HEK293 (cell line): Measurements from ENCODE around the gene PPP4C.
A peak's percentile ranks its signal among the peaks of the same experiment; 100 is the strongest.

Source experiments
- CTCF ChIA-PET: fragments of 350-600 bp; formaldehyde crosslinking; extraction: SDS; loops from one replicate; lab custom pipeline; 2021; ENCODE audit warnings: antibody characterized with exemption; lab: Yijun Ruan, JAX
- POLR2A ChIA-PET: fragments of 300-600 bp; formaldehyde crosslinking; extraction: SDS; loops from one replicate; lab custom pipeline; 2020; ENCODE audit warnings: antibody characterized with exemption, inconsistent platforms; lab: Yijun Ruan, JAX
- H3K27ac ChIP-seq: fragments of 200-500 bp; sonication (Bioruptor generic); 2 replicates; pipeline ENCODE4 v1.5.1; 2014; ENCODE audit warnings: low read depth, low read length, control low read depth, inconsistent platforms; ENCODE audit errors: extremely low read depth
- H3K36me3 ChIP-seq, 2 experiments: fragments of 200-500 bp in 1 of 2; sonication (Bioruptor generic) in 1 of 2; 1 replicate in 1 of 2; 2 replicates in 1 of 2; pipeline ENCODE4 v1.5.1; 2014 to 2017; ENCODE audit warnings: inconsistent platforms in 2 of 2, low read length in 2 of 2; ENCODE audit not compliant: control insufficient read depth in 2 of 2, insufficient read depth in 1 of 2
- H3K4me1 ChIP-seq: fragments of 200-500 bp; sonication (Bioruptor generic); 2 replicates; pipeline ENCODE4 v1.5.1; 2014; ENCODE audit warnings: mild to moderate bottlenecking, low read length, inconsistent platforms; ENCODE audit not compliant: control insufficient read depth, insufficient read depth
- H3K4me3 ChIP-seq: 2 replicates; pipeline ENCODE4 v1.5.1; 2011; ENCODE audit warnings: low read depth, mild to moderate bottlenecking, control low read depth, low read length, moderate library complexity
- H3K9me3 ChIP-seq: fragments of 200-500 bp; sonication (Bioruptor generic); 2 replicates; pipeline ENCODE4 v1.5.1; 2014; ENCODE audit warnings: low read depth, low read length, inconsistent platforms; ENCODE audit not compliant: control insufficient read depth, insufficient read depth
- HOXC10 ChIP-seq: sonication (generic); formaldehyde crosslinking; IDR thresholded peaks from 2 replicates; pipeline ENCODE4 v1.8.1; 2023; ENCODE audit warnings: mild to moderate bottlenecking, missing genetic modification reagents
- IKZF3 ChIP-seq: fragments of 450-650 bp; IDR thresholded peaks from 2 replicates; pipeline ENCODE4 v1.5.0; 2018; ENCODE audit warnings: missing biosample characterization, mild to moderate bottlenecking, missing genetic modification characterization, moderate library complexity
- MEIS1 ChIP-seq: sonication (generic); formaldehyde crosslinking; IDR thresholded peaks from 2 replicates; pipeline ENCODE4 v1.8.1; 2022; ENCODE audit warnings: missing genetic modification reagents, mild to moderate bottlenecking, borderline replicate concordance
- OSR2 ChIP-seq: fragments of 450-650 bp; formaldehyde crosslinking; IDR thresholded peaks from 2 replicates; pipeline ENCODE4 v1.5.1; 2016; ENCODE audit warnings: missing biosample characterization, missing genetic modification characterization
- YY1 ChIP-seq: fragments of 450-650 bp; formaldehyde crosslinking; IDR thresholded peaks from 2 replicates; pipeline ENCODE4 v1.5.1; 2018; ENCODE audit warnings: missing biosample characterization, missing genetic modification characterization
- ZBTB7A ChIP-seq: fragments of 450-650 bp; formaldehyde crosslinking; IDR thresholded peaks from 2 replicates; pipeline ENCODE4 v1.5.1; 2016; ENCODE audit warnings: low read depth, missing biosample characterization, missing genetic modification characterization
- ZEB2 ChIP-seq: fragments of 450-650 bp; formaldehyde crosslinking; IDR thresholded peaks from 2 replicates; pipeline ENCODE4 v1.5.1; 2016; ENCODE audit warnings: missing biosample characterization, missing genetic modification characterization
- ZFHX2 ChIP-seq: fragments of 450-650 bp; formaldehyde crosslinking; conservative IDR thresholded peaks from 2 replicates; pipeline ENCODE4 v1.5.1; 2016; ENCODE audit warnings: missing biosample characterization, missing genetic modification characterization
- ZFP3 ChIP-seq: fragments of 450-650 bp; formaldehyde crosslinking; IDR thresholded peaks from 2 replicates; pipeline ENCODE4 v1.5.1; 2016; ENCODE audit warnings: low read depth, missing biosample characterization, missing genetic modification characterization
- ZNF114 ChIP-seq: fragments of 450-650 bp; formaldehyde crosslinking; IDR thresholded peaks from 2 replicates; pipeline ENCODE4 v1.5.0; 2017; ENCODE audit warnings: missing biosample characterization, missing genetic modification characterization
- ZNF311 ChIP-seq: fragments of 450-650 bp; formaldehyde crosslinking; IDR thresholded peaks from 2 replicates; pipeline ENCODE4 v1.5.1; 2017; ENCODE audit warnings: missing biosample characterization, missing genetic modification characterization, borderline replicate concordance
- ZNF324 ChIP-seq: fragments of 450-650 bp; formaldehyde crosslinking; IDR thresholded peaks from 2 replicates; pipeline ENCODE4 v1.5.1; 2016; ENCODE audit warnings: missing biosample characterization, missing genetic modification characterization
- ZNF341 ChIP-seq: fragments of 450-650 bp; formaldehyde crosslinking; IDR thresholded peaks from 2 replicates; pipeline ENCODE4; 2016; ENCODE audit warnings: low read depth, missing biosample characterization, missing genetic modification characterization
- ZNF354C ChIP-seq: fragments of 450-650 bp; formaldehyde crosslinking; IDR thresholded peaks from 2 replicates; pipeline ENCODE4 v1.5.1; 2016; ENCODE audit warnings: missing biosample characterization, missing genetic modification characterization, low read depth, borderline replicate concordance
- ZNF423 ChIP-seq: fragments of 450-650 bp; formaldehyde crosslinking; IDR thresholded peaks from 2 replicates; pipeline ENCODE4 v1.5.1; 2016; ENCODE audit warnings: missing biosample characterization, missing genetic modification characterization
- ZNF426 ChIP-seq: fragments of 450-650 bp; formaldehyde crosslinking; IDR thresholded peaks from 2 replicates; pipeline ENCODE4 v1.5.1; 2017; ENCODE audit warnings: missing biosample characterization, missing genetic modification characterization, mild to moderate bottlenecking, inconsistent platforms, moderate library complexity
- ZNF561 ChIP-seq: fragments of 450-650 bp; IDR thresholded peaks from 2 replicates; pipeline ENCODE4 v1.5.1; 2018; ENCODE audit warnings: missing biosample characterization, missing genetic modification characterization, borderline replicate concordance
- ZNF571 ChIP-seq: fragments of 450-650 bp; formaldehyde crosslinking; IDR thresholded peaks from 2 replicates; pipeline ENCODE4 v1.5.0; 2017; ENCODE audit warnings: missing biosample characterization, missing genetic modification characterization
- ZNF596 ChIP-seq: fragments of 450-650 bp; IDR thresholded peaks from 2 replicates; pipeline ENCODE4 v1.5.0; 2018; ENCODE audit warnings: missing biosample characterization, mild to moderate bottlenecking, missing genetic modification characterization, moderate library complexity
- ZNF791 ChIP-seq: fragments of 450-650 bp; formaldehyde crosslinking; IDR thresholded peaks from 2 replicates; pipeline ENCODE4 v1.5.1; 2016; ENCODE audit warnings: missing biosample characterization, missing genetic modification characterization
- ZNF837 ChIP-seq: fragments of 450-650 bp; formaldehyde crosslinking; IDR thresholded peaks from 2 replicates; pipeline ENCODE4 v1.5.1; 2016; ENCODE audit warnings: missing biosample characterization, missing genetic modification characterization
- ZSCAN23 ChIP-seq: fragments of 450-650 bp; formaldehyde crosslinking; IDR thresholded peaks from 2 replicates; pipeline ENCODE4 v1.5.1; 2016; ENCODE audit warnings: missing biosample characterization, missing genetic modification characterization
- ZXDB ChIP-seq: fragments of 450-650 bp; formaldehyde crosslinking; IDR thresholded peaks from 2 replicates; pipeline ENCODE4 v1.5.1; 2016; ENCODE audit warnings: missing biosample characterization, missing genetic modification characterization
- TF ChIP-seq, protein P1 (sequence below): fragments of 450-650 bp; formaldehyde crosslinking; IDR thresholded peaks from 2 replicates; pipeline ENCODE4 v1.5.1; 2016; ENCODE audit warnings: missing biosample characterization, missing genetic modification characterization
- TF ChIP-seq, protein P2 (sequence below): sonication (generic); formaldehyde crosslinking; IDR thresholded peaks from 2 replicates; pipeline ENCODE4 v1.8.1; 2022; ENCODE audit warnings: mild to moderate bottlenecking, moderate library complexity, missing genetic modification reagents
- TF ChIP-seq, protein P3 (sequence below): fragments of 450-650 bp; formaldehyde crosslinking; IDR thresholded peaks from 2 replicates; pipeline ENCODE4 v1.5.1; 2016; ENCODE audit warnings: missing biosample characterization, missing genetic modification characterization
- TF ChIP-seq, protein P4 (sequence below): fragments of 450-650 bp; formaldehyde crosslinking; IDR thresholded peaks from 2 replicates; pipeline ENCODE4 v1.5.1; 2016; ENCODE audit warnings: missing biosample characterization, missing genetic modification characterization, low read depth

The PPP4C gene

DNA sequence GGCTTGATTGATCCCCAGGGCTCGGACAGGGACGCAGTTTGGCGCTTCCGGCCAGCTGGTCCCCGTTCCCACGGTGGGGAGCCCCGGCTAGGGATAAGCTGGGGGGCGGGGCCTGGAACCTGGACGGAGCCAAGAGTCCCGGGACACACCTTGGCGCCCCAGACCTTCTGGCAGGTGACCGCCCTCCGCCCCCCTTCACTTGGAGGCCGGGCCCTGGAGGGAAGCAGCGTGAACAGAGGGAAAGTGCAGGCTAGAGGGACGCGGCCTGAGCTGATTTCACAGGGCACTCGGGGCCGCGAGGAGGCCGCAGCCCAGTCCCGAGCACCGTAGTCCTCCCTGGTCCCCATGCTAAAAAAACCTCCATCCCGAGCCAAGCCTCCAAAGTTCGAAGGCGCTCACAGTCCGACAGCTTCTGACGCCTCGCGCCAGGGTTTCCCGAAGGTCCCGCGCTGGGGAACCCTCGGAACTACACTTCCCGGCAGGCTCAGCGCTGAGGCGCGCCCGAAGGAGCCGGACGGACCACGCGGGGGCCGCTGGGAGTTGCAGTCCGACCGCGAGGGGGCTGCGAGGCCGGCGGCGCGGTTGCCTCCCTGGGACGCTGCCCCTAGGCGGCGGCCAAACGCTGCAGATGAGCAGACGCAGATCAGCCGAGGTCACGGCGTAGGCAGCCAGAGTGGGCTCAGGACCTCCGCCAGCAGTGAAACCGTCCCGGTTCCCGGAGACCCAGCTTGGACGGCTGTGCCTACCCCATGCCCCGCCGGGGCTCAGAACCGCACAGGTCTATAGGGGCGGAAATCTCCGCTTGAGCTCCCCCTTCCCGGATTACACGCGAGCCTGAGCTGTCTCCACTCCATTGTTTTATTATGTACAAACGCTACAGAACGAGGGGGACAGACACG lies 15.9 kb downstream of the PPP4C start, which contains the start of gene TBX6 (continued):
- no peak for TF ChIP-seq ZSCAN23
- TF ChIP-seq ZNF311: no peak
- TF ChIP-seq ZFP3 (tag by site-specific recombination): no peak
- TF ChIP-seq, protein P1, sequence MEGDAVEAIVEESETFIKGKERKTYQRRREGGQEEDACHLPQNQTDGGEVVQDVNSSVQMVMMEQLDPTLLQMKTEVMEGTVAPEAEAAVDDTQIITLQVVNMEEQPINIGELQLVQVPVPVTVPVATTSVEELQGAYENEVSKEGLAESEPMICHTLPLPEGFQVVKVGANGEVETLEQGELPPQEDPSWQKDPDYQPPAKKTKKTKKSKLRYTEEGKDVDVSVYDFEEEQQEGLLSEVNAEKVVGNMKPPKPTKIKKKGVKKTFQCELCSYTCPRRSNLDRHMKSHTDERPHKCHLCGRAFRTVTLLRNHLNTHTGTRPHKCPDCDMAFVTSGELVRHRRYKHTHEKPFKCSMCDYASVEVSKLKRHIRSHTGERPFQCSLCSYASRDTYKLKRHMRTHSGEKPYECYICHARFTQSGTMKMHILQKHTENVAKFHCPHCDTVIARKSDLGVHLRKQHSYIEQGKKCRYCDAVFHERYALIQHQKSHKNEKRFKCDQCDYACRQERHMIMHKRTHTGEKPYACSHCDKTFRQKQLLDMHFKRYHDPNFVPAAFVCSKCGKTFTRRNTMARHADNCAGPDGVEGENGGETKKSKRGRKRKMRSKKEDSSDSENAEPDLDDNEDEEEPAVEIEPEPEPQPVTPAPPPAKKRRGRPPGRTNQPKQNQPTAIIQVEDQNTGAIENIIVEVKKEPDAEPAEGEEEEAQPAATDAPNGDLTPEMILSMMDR (tag by site-specific recombination): peak; percentile 98
- TF ChIP-seq ZNF837 (tag by site-specific recombination): no peak
- peak; percentile 76; the same call in 1 of the 2 replicates for TF ChIP-seq ZEB2 (tag by site-specific recombination)
- no peak for TF ChIP-seq HOXC10 (CRISPR knock-in tag)
- no peak for TF ChIP-seq OSR2 (tag by site-specific recombination)
- no peak; the same call in 1 of the 2 replicates for TF ChIP-seq ZNF561 (tag by site-specific recombination)

DNA sequence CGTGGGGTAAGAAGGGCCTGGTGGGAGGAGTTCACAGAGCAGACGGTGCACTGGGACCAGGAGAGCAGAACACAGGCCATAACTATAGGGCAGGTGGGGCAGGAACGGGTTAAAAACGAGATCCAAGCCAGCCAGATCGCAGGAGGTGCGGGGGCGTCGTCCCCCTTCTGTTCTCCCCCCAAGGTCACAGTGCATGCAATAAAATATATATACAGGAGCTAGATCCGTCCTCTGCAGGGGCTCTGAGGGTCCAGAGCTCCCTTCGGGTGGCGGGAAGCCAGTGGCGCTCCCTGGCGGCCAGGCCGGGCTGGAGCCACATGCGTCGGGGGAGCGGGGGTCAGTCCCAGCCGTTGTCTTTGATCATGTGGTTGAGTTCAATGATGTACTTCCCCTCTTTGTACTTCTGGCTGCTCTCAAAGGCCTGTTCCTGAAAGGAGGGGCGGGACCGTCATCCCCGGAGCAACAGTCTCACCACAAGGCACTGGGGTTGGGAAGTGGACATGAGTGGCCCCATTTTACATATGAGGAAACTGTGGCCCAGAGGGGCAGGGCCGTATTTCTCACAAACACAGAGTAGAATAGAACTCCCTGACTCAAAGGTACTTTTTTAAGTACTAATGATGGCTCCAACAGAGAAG lies 16.7 kb downstream of the PPP4C start:
- ChIA-PET POLR2A (interaction anchor here (0.6 to 3.3 kb wide), 11 partner anchors 13 to 405 kb away, joined by 3 to 26 read pairs (median 3); partner anchors contain the start of genes ALDOA, CORO1A, PPP4C and ZNF771), CTCF (interaction anchor here (0.6 to 5.0 kb wide), 25 partner anchors 10 to 1095 kb away, joined by 3 to 38 read pairs (median 4); partner anchors contain the start of genes DCTPP1, GDPD3, PPP4C and ZNF771)
- no peak overlapping the region for H3K4me3 ChIP-seq
- peaks cover 0 to 15% of the 10 kb centered on the region in 2 experiments; a peak in 1 of 3 replicates for H3K36me3 ChIP-seq
- H3K4me1 ChIP-seq: no peaks in the 10 kb centered on the region
- no peaks in the 10 kb centered on the region for H3K9me3 ChIP-seq
- H3K27ac ChIP-seq: peak overlapping the region; percentile 8; the same call in 1 of the 2 replicates
- TF ChIP-seq ZXDB (tag by site-specific recombination) (peak; percentile 89), ZNF791 (tag by site-specific recombination) (no peak), ZNF324 (peak; percentile 19; the same call in 1 of the 2 replicates), ZNF426 (tag by site-specific recombination) (no peak), ZNF354C (tag by site-specific recombination) (no peak), ZNF571 (tag by site-specific recombination) (no peak), ZFHX2 (tag by site-specific recombination) (peak; percentile 78; the same call in 1 of the 2 replicates), ZNF423 (no peak), IKZF3 (tag by site-specific recombination) (peak; percentile 76), ZNF341 (tag by site-specific recombination) (no peak; the same call in 1 of the 2 replicates), ZNF114 (tag by site-specific recombination) (no peak), ZNF596 (tag by site-specific recombination) (no peak), ZBTB7A (peak; percentile 82), MEIS1 (CRISPR knock-in tag) (no peak), YY1 (peak; percentile 50)
- TF ChIP-seq, protein P2, sequence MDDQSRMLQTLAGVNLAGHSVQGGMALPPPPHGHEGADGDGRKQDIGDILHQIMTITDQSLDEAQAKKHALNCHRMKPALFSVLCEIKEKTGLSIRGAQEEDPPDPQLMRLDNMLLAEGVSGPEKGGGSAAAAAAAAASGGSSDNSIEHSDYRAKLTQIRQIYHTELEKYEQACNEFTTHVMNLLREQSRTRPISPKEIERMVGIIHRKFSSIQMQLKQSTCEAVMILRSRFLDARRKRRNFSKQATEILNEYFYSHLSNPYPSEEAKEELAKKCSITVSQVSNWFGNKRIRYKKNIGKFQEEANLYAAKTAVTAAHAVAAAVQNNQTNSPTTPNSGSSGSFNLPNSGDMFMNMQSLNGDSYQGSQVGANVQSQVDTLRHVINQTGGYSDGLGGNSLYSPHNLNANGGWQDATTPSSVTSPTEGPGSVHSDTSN (CRISPR knock-in tag): no peak
- TF ChIP-seq, protein P3, sequence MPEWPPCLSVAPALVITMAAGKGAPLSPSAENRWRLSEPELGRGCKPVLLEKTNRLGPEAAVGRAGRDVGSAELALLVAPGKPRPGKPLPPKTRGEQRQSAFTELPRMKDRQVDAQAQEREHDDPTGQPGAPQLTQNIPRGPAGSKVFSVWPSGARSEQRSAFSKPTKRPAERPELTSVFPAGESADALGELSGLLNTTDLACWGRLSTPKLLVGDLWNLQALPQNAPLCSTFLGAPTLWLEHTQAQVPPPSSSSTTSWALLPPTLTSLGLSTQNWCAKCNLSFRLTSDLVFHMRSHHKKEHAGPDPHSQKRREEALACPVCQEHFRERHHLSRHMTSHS (tag by site-specific recombination): no peak
- TF ChIP-seq, protein P4, sequence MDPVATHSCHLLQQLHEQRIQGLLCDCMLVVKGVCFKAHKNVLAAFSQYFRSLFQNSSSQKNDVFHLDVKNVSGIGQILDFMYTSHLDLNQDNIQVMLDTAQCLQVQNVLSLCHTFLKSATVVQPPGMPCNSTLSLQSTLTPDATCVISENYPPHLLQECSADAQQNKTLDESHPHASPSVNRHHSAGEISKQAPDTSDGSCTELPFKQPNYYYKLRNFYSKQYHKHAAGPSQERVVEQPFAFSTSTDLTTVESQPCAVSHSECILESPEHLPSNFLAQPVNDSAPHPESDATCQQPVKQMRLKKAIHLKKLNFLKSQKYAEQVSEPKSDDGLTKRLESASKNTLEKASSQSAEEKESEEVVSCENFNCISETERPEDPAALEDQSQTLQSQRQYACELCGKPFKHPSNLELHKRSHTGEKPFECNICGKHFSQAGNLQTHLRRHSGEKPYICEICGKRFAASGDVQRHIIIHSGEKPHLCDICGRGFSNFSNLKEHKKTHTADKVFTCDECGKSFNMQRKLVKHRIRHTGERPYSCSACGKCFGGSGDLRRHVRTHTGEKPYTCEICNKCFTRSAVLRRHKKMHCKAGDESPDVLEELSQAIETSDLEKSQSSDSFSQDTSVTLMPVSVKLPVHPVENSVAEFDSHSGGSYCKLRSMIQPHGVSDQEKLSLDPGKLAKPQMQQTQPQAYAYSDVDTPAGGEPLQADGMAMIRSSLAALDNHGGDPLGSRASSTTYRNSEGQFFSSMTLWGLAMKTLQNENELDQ (tag by site-specific recombination): no peak
- TF ChIP-seq, protein P1 (tag by site-specific recombination): no peak
